Astrocyte of the cerebellum (primary cell): ENCODE results near the gene ZDHHC7.
A peak's percentile ranks its signal among the peaks of the same experiment; 100 is the strongest.

Source experiments
- DNase-seq: peaks from one replicate; pipeline ENCODE4 v3.0.0-alpha.2; 2011; ENCODE audit warnings: low read depth
- H3K4me3 ChIP-seq: 2 replicates; pipeline ENCODE4 v1.5.1; 2011; ENCODE audit warnings: mild to moderate bottlenecking, low read depth, low read length, moderate library complexity
- in situ Hi-C: cut with HindIII; loops from 2 replicates; pipeline ENCODE4 v1.10.0; 2017; ENCODE audit warnings: low sequenced_read_pairs
- TF ChIP-seq, protein P1 (sequence below): IDR thresholded peaks from 2 replicates; pipeline ENCODE4 v1.5.1; 2012; ENCODE audit warnings: low read length, low read depth, moderate library complexity, mild to moderate bottlenecking; ENCODE audit errors: missing control alignments

ZDHHC7 gene

DNA sequence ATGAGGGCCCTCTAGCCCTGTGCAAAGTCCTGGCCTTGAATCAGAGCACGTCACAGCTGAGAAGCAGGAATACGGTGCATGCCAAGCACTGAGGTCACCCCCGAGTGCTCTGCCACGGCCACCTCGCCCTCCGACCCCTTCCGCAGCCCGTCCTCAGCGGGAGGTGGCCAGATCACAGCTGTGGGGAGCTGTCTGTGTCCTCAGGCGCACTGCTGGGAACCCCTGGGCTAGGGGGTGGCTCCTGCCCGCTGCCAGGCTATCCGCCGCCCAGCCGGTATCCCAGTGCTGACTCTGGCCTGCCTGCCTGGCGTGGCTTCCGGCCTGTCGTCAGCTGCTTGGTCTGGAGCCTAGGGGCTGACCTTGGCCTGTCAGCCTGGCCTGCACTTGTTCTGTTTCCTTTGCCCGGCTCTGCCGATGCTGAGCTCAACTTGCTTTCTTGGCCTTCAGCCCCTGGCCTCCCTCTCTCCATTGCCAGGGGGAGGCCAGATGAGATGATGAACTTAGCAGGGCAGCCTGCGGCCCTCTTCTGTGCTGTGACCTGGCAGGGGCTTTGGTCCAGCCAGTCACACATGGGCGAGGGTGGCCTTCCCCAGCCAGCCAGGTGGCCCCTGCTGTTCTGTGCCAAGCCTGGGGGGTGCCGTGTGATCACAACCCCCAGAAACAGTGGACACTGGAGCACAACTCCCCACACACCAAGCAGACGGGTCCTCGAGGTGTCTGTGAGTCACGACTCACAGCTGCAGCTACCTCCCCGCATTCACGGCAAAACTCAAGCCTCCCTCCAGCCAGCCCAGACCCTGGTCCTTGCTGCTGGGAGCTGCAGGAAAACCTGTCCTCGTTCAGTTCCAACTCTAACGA, 77.3 kb downstream of the ZDHHC7 start:
- no peak for DNase-seq
- H3K4me3 ChIP-seq, result no peak overlapping the region
- TF ChIP-seq, protein P1, sequence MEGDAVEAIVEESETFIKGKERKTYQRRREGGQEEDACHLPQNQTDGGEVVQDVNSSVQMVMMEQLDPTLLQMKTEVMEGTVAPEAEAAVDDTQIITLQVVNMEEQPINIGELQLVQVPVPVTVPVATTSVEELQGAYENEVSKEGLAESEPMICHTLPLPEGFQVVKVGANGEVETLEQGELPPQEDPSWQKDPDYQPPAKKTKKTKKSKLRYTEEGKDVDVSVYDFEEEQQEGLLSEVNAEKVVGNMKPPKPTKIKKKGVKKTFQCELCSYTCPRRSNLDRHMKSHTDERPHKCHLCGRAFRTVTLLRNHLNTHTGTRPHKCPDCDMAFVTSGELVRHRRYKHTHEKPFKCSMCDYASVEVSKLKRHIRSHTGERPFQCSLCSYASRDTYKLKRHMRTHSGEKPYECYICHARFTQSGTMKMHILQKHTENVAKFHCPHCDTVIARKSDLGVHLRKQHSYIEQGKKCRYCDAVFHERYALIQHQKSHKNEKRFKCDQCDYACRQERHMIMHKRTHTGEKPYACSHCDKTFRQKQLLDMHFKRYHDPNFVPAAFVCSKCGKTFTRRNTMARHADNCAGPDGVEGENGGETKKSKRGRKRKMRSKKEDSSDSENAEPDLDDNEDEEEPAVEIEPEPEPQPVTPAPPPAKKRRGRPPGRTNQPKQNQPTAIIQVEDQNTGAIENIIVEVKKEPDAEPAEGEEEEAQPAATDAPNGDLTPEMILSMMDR, result no peak
- in situ Hi-C loops, result no loop called here

DNA sequence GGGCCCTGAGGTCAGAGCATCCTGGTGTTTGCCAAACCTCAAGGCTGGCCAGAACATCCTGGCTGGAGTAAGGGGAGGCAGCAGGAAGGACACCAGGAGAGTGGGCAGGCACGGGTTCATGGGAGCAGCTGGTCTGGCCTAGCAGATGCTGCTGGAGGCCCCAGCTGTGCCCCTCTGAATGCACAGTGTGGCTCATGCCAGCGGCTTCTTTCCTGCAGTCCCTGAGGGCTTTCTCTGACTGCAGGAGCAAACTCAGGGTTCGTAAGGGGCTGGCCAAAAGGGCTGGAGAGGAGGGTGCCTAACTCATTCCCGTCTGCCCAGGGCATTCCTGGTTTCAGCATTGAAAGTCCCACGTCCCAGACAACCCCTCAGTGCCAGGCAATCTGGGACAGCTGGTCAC, 78.7 kb downstream of the ZDHHC7 start:
- in situ Hi-C loops, result no loop called here
- no peak for DNase-seq

DNA sequence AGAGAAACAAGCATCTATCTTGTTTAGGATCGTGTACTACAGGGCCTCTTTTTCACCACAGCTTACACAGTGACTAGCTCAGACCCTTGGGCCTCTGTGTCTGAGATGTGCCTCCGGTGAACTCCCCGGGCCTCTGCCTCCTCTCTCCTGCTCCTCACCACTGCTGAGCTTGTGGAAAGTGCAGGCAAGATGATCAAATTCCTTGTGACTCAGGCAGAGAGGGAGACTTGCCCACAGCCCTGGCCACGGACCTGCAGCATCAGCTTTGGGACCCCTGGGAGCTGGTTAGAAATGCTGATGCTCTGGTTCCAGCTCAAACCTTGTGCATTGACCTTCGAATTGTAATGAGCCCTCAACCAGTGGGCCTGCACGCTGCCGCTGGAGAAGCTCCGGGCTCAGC, 79.8 kb downstream of the ZDHHC7 start:
- in situ Hi-C loops, result no loop called here
- TF ChIP-seq, protein P1, result no peak
- DNase-seq, result peak; percentile 3
- H3K4me3 ChIP-seq, result no peak overlapping the region

More for the DNA sequence above, 78.7 kb downstream of the ZDHHC7 start:
- TF ChIP-seq, protein P1, result no peak
- H3K4me3 ChIP-seq, result no peak overlapping the region

DNA sequence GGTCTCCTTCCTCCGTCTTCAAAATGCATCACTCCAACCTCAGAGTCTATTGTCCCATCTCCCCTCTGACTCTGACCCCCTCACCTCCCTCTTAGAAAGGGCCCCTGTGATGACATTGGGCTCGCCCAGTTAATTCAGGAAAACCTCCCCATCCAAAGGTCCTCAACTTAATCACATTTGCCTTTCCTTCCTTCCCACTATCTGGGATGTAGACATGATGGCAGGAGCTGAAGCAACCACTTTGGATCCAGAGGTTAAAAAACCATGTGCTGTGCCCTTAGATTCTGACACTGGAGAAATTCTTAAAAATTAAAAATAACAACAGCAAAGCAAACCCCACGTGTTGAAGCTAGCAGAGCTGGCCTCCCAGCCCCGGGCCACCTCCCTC, 80.2 kb downstream of the ZDHHC7 start:
- no peak for DNase-seq
- H3K4me3 ChIP-seq, result no peak overlapping the region
- TF ChIP-seq, protein P1, result no peak
- in situ Hi-C loops, result no loop called here

DNA sequence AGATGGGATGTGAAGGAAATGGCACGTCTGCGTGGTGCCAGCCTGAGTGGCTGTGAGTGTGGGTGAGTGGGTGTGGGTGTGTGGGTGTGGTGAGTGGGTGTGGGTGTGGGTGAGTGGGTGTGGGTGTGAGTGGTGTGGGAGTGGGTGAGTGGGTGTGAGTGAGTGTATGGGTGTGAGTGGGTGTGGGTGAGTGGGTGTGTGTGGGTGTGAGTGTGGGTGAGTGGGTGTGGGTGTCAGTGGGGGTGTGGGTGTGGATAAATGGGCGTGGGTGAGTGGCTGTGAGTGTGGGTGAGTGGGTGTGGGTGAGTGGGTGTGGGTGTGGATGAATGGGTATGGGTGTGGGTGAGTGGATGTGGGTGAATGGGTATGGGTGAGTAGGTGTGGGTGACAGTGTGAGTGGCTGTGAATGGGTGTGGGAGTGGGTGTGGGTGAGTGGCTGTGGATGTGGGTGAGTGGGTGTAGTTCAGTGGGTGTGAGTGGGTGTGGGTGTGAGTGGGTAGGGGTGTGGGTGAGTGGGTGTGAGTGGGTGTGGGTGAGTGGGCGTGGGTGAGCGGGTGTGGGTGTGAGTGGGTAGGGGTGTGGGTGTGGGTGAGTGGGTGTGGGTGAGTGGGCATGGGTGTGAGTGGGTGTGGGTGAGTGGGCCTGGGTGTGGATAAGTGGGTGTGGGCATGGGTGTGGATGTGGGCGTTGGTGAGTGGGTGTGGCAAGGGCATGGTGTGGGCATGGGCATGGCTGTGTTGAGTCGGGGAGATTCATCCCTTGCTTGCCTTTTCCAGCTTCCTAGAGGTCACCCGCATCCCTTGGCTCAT, 80.8 kb downstream of the ZDHHC7 start:
- TF ChIP-seq, protein P1, result no peak
- in situ Hi-C loops, result no loop called here
- no peak overlapping the region for H3K4me3 ChIP-seq
- no peak for DNase-seq

DNA sequence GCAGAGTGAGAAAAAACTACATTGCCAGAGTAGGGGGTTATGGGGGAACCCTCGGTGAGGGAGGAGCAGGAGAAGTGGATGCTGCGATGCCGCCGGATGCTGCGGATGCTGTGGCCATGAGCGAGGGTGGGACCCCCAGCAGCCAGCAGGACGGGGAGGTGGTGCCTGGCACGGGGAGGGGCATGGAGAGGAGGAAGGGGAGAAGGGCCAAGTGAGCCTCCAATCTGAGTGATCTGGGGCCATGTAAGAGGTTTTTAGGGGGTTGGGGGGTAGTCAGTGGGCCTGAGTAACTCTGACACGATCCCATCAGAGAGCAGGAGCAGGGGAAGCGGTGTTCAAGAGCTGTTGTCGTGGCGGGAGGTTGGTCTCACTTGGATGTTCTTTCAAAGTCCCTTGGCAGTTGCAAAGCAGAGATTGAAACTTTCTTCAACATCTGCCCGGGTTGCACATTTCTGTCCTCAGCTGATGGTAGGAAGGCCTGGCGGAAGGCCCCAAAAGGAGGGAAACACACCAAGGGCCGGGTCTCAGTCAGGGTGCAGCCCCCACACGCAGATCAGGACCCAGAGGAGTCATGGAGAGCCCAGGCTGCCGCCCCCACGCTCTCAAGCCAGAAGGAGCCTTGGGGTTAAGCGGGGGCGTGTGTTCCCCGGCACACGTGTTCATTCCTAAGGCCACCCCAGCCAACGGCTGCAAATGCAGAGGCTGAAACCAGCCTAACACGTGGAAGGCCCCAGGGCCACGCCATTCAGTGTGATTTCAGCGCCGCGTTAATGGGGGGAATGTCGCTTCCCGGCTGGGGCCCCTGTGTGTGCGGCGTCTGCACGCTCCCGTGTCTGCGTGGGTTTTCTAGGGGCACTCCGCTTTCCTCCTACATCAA, 81.7 kb downstream of the ZDHHC7 start:
- DNase-seq, result no peak
- no peak overlapping the region for H3K4me3 ChIP-seq
- in situ Hi-C loops, result loop anchor here (5.0 to 10.0 kb wide), 2 partner anchors 52 to 115 kb away; partner anchors contain the start of gene CRISPLD2
- TF ChIP-seq, protein P1, result no peak
